ENCODE measurements around the gene MAK. TPM values are rescaled to one million over a fixed set of nuclear protein-coding genes. Genes with fewer than 3 reads are reported as not detected.

MAK gene
- total and polyA plus RNA-seq, 2 donors (not counting 1 experiment from before 2014, with no cell fraction given), result 0.04 TPM; not detected in 1

DNA sequence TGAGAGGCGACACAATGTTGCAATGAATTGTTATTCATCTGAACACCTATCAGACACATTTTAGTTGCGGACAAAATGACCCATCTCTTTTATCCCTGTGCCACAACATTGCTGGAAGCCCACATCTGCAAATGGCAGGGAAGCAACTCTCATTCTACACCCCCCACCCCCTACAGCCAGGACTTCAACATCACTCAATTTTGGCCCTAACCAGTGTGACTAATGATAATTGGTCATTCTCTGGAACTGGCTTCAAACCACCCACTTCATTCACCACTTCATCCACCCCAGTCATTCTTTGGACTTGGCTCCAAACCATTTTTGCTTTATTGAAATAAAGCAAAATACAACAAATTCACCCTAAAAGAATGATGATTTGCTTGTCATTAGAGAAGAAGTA, 42.0 kb upstream of the MAK start:
- Mint-ChIP-seq H3K4me3 (no peak overlapping the region), H3K27ac (no peak overlapping the region), H3K4me1 (peaks cover 12% of the 10 kb centered on the region), H3K9me3 (ENCODE audit: insufficient read depth) (no peaks in the 10 kb centered on the region), H3K27me3 (peaks cover 52% of the 10 kb centered on the region)
- 100% methylated on average over 2 of the region's 2 CpGs for WGBS (ENCODE audit: insufficient coverage)
- H3K4me1 ChIP-seq (ENCODE audit: control insufficient read depth in 2 of 2, insufficient read depth in 2 of 2, low read length in 2 of 2), result peaks cover 25% of the 10 kb centered on the region in 2 donors
- H4K20me1 ChIP-seq (ENCODE audit: control insufficient read depth, insufficient read depth, low read length, poor library complexity, severe bottlenecking), result no peaks in the 10 kb centered on the region
- H3K79me2 ChIP-seq (ENCODE audit: control insufficient read depth, insufficient read depth, low read length), result no peaks in the 10 kb centered on the region
- intact Hi-C loops (cut with micrococcal nuclease), result no loop called here
- no peaks in the 10 kb centered on the region for H3K36me3 ChIP-seq (replicated peaks in 1 of 2; ENCODE audit: control extremely low read depth in 1 of 2, control insufficient read depth in 1 of 2, extremely low read depth in 1 of 2, insufficient read depth in 2 of 2, low read length in 1 of 2)
- no peak overlapping the region for H3K4me2 ChIP-seq (replicated peaks; ENCODE audit: low read depth, low read length, poor library complexity, severe bottlenecking)
- peaks cover 0 to 38% (median 3%) of the 10 kb centered on the region in 3 donors for H3K9me3 ChIP-seq (ENCODE audit: control extremely low read depth in 1 of 3, control insufficient read depth in 2 of 3, insufficient read depth in 1 of 3, low read length in 2 of 3)
- H2AFZ ChIP-seq (ENCODE audit: insufficient read depth, low read depth, low read length, poor library complexity, severe bottlenecking), result no peak overlapping the region
- CTCF ChIA-PET, result no interaction called here
- ATAC-seq (ENCODE audit: low read depth) (no peak), DNase-seq (no peak)
- no peak overlapping the region for H3K9ac ChIP-seq (ENCODE audit: low read length)
- H3K27me3 ChIP-seq (replicated peaks in 1 of 4; ENCODE audit: control extremely low read depth in 1 of 4, control insufficient read depth in 3 of 4, insufficient read depth in 4 of 4, low read length in 3 of 4), result peaks cover 0 to 56% (median 47%) of the 10 kb centered on the region in 4 experiments
- TF ChIP-seq EZH2 (IDR thresholded peaks at IDR 0.05; ENCODE audit: borderline replicate concordance, insufficient read depth, low read depth, low read length, poor library complexity, severe bottlenecking) (no peak), CTCF (IDR thresholded peaks at IDR 0.05) (no peak)
- H3K4me3 ChIP-seq (ENCODE audit: control extremely low read depth in 1 of 5, extremely low read depth in 1 of 5, insufficient read depth in 1 of 5, low read depth in 2 of 5, low read length in 4 of 5), result no peak overlapping the region
- POLR2A ChIA-PET, result no interaction called here
- H3K27ac ChIP-seq (ENCODE audit: low read length in 2 of 2), result no peak overlapping the region

DNA sequence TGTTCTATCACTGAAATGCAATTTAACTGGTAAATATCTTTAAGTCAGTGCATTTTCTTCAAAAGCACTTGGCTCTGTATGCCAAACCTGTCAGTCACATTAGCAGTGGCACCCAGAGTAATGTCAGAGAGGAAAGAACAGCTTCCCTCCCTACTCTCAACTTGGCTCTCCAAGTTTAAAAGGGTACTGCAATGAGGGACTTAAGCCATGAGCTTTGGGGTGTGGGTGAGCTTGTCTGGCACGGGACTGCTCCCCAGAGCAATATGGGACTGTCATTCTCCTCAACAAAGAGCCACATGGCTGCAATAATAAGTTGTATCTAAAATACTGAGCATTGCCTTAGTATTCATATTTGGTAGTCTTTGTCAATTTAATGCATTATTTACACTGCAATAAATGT, 39.5 kb upstream of the MAK start:
- H3K9me3 ChIP-seq (ENCODE audit: control extremely low read depth in 1 of 3, control insufficient read depth in 2 of 3, insufficient read depth in 1 of 3, low read length in 2 of 3), result peaks cover 0 to 20% (median 0%) of the 10 kb centered on the region in 3 donors
- H3K4me3 ChIP-seq (ENCODE audit: control extremely low read depth in 1 of 5, extremely low read depth in 1 of 5, insufficient read depth in 1 of 5, low read depth in 2 of 5, low read length in 4 of 5), result no peak overlapping the region
- ChIA-PET POLR2A (interaction anchor here (0.5 kb wide), 1 partner anchor 183 kb away, joined by 8 read pairs; the partner anchor contains the start of gene PAK1IP1), CTCF (interaction anchor here (1.3 kb wide), 1 partner anchor 37 kb away, joined by 4 read pairs; no protein-coding TSS in a partner anchor)
- Mint-ChIP-seq H3K4me1 (peaks cover 10% of the 10 kb centered on the region), H3K9me3 (ENCODE audit: insufficient read depth) (no peaks in the 10 kb centered on the region), H3K27ac (no peak overlapping the region), H3K27me3 (peaks cover 57% of the 10 kb centered on the region), H3K4me3 (no peak overlapping the region)
- intact Hi-C loops (cut with micrococcal nuclease), result no loop called here
- no peak overlapping the region for H2AFZ ChIP-seq (ENCODE audit: insufficient read depth, low read depth, low read length, poor library complexity, severe bottlenecking)
- no peaks in the 10 kb centered on the region for H3K36me3 ChIP-seq (replicated peaks in 1 of 2; ENCODE audit: control extremely low read depth in 1 of 2, control insufficient read depth in 1 of 2, extremely low read depth in 1 of 2, insufficient read depth in 2 of 2, low read length in 1 of 2)
- no peak overlapping the region for H3K9ac ChIP-seq (ENCODE audit: low read length)
- DNase-seq (no peak), ATAC-seq (ENCODE audit: low read depth) (no peak)
- H3K4me1 ChIP-seq (ENCODE audit: control insufficient read depth in 2 of 2, insufficient read depth in 2 of 2, low read length in 2 of 2), result peaks cover 14% of the 10 kb centered on the region in 2 donors
- no peak overlapping the region for H3K27ac ChIP-seq (ENCODE audit: low read length in 2 of 2)
- no CpG with 5 or more reads among the region's 1 CpG for WGBS (ENCODE audit: insufficient coverage)
- TF ChIP-seq CTCF (IDR thresholded peaks at IDR 0.05) (no peak), EZH2 (IDR thresholded peaks at IDR 0.05; ENCODE audit: borderline replicate concordance, insufficient read depth, low read depth, low read length, poor library complexity, severe bottlenecking) (no peak)
- H3K27me3 ChIP-seq (replicated peaks in 1 of 4; ENCODE audit: control extremely low read depth in 1 of 4, control insufficient read depth in 3 of 4, insufficient read depth in 4 of 4, low read length in 3 of 4), result peaks cover 0 to 42% (median 26%) of the 10 kb centered on the region in 4 experiments
- no peak overlapping the region for H3K4me2 ChIP-seq (replicated peaks; ENCODE audit: low read depth, low read length, poor library complexity, severe bottlenecking)
- H4K20me1 ChIP-seq (ENCODE audit: control insufficient read depth, insufficient read depth, low read length, poor library complexity, severe bottlenecking), result no peaks in the 10 kb centered on the region
- no peaks in the 10 kb centered on the region for H3K79me2 ChIP-seq (ENCODE audit: control insufficient read depth, insufficient read depth, low read length)
